DMS 273 treated with DMSO at 0.1 percent for 48 hours (cell line): ENCODE results near the gene GAS2L3.

Source experiments
- DNase-seq: peaks from one replicate; lab custom pipeline; 2025; lab: John Stamatoyannopoulos, UW

Gene GAS2L3

DNA sequence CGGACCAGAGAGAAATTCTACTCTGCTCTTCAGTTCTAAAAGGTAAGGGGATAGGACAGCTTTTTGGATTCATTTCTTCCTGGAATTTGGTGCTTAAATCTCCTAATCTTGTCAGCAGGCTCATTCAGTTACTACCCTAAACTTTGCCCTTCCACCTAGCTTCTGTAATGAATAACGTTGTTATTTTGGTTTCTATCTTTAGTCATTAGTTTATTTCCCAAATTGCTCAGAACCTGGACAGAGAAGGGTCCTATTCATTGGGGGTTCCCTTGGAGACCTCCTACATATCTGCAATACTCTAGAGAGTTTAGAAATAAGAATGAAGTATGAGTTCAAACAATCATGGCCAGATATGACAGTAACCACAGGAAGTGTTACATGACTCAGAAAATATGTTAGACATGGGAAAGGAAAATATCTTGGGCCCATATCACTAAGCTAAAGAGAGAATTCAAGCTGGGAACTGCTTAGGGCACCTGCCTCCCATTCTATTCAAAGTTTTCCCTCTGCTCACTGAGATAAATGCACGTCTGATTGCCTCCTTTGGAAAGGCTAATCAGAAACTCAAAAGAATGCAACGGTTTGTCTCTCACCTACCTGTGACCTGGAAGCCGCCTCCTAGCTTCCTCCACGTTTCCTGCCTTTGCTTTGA is 87.9 kb downstream of the GAS2L3 start:
- DNase-seq = no peak

DNA sequence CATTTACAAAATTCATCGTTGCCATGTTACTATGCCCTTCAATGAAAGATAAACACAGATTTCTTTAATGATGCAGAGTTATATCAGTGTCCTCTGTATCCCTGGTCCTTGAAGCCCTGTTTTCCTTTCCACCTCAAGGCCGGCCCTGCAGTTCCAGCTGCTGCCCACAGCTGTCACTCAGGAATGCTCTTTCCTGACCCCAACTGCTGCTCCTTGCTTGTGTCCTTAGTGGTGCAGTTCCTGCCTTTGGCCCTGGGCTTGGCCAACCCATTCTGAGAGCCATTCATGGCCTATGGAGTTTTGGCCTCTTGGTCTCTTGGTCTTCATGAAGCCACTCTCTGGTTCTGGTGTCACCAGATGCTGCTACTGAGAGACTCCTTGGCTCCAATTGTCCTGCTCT is 93.1 kb downstream of the GAS2L3 start:
- no peak for DNase-seq

- no peak for DNase-seq
Measured at GRCh38 chr12:100668945-100669536, 95.6 kb downstream of the GAS2L3 start.

DNA sequence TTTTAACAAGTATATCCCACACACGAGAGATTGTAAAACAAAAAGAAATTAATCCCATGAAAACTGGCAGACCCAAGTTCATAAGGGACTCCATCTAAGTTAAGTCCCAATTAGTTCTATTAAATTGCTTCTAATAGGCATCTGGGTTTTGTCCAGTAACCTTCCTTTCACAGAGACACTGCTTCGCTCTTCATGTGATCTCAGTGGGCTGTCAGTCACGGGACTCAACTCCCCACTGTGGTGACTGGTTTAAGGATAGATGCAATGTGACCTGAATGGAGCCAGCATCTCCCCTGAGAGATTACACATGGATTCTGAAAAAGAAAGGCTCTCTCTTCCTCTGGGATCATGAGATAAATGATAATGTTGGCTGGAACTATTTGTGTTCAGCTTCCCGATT is 96.4 kb downstream of the GAS2L3 start:
- DNase-seq = no peak

DNA sequence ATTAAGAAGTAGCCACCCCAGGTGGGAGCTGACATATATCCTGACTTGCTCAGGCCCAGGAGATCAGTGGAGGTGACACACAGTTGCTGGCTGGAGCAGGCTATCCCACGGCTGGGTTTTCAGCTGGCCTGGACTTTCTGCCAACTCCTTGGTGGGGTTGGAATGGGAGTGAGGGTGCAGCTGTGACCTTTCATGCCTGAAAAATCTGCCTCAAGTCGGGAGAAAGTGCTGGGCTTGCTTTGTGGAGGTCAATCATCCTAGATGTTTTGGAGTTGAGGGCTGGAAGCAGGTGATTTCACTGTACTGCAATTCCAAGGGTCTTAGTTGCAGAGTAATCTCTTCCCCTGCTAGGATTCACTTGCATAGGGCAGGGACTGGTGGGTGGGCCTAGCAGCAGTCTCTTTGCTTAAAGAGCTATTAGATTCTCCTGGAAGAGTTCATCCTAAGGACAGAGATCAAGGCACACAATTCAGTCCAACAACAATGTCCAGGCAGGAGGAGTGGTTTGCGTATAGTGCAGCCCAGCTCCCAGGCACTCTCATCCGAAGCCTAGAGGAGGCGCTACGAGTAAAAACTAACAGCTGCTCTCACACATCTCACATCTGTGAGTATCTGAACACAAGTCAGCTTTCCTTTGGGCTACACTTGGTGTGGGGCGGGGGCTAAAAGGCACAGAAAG is 98.1 kb downstream of the GAS2L3 start:
- no peak for DNase-seq

DNA sequence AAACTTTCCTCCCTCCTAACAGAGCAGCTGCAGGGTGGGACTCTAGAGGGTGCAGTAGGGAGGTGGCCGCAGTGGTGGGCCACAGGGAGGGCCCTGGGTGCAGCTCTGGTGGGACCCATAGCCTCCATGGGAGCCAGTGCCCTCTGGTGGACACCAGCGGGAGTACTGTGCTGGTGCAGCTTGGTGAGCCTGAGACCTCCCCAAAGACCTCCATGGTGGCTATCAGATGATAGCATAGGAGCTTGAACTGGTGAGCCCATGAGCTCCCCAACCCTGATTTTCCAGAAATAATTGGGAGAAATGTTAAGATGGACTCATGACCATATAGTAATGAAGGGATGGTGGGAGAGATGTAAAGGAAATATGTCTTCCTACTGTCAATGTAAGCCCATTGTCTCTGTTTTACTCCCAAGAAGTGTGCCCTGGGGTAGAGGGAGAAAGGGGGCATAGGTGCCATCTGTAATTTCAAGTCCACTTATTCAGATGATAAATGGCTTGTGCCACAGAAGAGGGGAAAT is 98.7 kb downstream of the GAS2L3 start:
- no peak for DNase-seq

DNA sequence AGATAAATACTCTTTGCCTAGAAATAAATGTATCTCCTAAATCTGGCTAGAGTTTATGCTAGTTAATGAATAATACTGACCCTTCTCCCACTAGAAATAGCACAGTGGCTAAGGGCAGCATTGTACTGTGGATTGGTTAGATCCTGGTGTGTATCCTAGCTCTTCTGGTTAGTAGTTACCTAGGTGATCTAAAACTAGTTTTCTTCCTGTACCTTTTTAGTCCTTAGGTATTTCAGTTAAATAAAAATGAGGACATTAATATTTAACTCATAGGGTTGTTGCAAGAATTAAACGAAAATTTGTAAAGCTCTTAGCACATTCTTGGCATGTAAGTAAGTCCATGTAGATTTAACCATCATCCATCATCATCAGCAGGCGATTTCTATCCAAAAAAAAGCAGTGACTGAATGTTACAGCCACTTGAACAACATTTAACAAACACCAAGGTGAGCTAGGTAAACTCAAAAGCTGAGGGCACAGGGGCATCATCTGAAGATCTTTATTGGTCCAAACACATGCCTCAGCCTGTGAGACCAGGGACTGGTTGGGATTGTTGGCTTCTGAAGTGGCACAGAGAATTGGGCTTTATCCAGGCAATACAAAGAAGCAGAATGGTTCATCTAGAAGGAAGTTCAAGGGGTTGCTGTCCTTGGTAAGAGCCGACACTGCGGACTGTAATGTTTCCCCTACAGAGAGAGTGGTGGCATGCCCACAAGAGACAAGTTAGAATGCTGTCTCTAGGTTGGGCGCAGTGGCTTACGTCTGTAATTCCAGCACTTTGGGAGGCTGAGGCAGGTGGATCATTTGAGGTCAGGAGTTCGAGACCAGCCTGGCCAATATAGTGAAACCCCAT is 100.8 kb downstream of the GAS2L3 start:
- DNase-seq = no peak
